ENCODE results near the gene MRPL20. TPM values are rescaled to one million over a fixed set of nuclear protein-coding genes. Genes with fewer than 3 reads are reported as not detected.
"Not testable (repeated sequence)": the region's sequence is repeated elsewhere in the genome, so short reads cannot be mapped to it uniquely, and the experiment has no call there.

The MRPL20 gene
- polyA plus RNA-seq, 1 experiment = 84.8 TPM

DNA sequence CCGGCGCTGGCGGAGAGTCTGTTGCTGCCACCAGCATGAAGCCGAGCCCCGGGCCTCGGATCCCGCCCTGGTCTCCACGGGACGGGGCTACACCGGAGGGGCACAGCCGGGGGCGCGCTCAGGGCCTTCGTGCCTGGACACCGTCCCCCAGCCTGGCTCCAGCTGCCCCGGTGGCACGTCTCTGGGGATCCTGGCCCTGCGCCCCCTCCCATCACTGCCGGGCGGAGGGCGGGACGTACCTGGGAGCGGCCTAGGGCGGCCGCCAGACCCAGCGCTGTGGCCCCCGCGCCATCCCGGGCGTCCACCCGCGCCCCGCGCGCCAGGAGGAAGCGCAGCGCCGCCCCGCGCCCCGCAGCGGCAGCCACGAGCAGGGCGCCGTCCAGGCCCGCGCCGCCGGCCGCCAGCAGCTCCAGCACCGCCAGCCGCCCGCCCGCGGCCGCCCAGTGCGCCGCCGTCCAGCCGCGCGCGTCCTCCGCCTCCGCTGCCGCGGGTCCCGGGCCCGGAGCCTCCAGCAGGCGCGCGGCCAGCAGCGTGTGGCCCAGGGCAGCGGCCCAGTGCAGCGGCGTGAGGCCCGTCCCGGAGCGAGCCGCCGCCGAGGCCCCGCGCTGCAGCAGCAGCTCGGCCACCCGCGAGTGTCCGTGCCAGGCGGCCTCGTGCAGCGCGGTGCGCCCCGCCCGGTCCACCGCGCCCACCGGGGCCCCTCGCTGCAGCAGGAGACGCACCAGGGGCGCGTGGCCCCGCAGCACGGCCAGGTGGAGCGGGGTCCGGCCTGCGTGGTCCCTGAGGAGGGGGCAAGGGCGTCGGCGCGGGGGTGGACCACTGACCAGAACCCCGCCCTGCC lies 12.9 kb upstream of the MRPL20 start:
- CTCF ChIA-PET = interaction anchor here (0.8 kb wide), 1 partner anchor 9 kb away, joined by 3 read pairs; no protein-coding TSS in a partner anchor
- no peaks in the 10 kb centered on the region for H3K27me3 ChIP-seq (ENCODE audit: control insufficient read depth, insufficient read depth, low read length)
- no peak for TF ChIP-seq CTCF (IDR thresholded peaks at IDR 0.05; ENCODE audit: insufficient read depth, low read depth, low read length)
- no peak overlapping the region for H3K4me3 ChIP-seq (ENCODE audit: low read depth, low read length)
- no peaks in the 10 kb centered on the region for H3K36me3 ChIP-seq (ENCODE audit: control insufficient read depth, insufficient read depth, low read length)
- DNase-seq (ENCODE audit: low read depth) = no peak
- POLR2A ChIA-PET = no interaction called here

- no peak for TF ChIP-seq CTCF (IDR thresholded peaks at IDR 0.05; ENCODE audit: insufficient read depth, low read depth, low read length)
- ChIA-PET CTCF (no interaction called here), POLR2A (no interaction called here)
- H3K27me3 ChIP-seq (ENCODE audit: control insufficient read depth, insufficient read depth, low read length) = no peaks in the 10 kb centered on the region
- DNase-seq (ENCODE audit: low read depth) = no peak
- H3K4me3 ChIP-seq (ENCODE audit: low read depth, low read length) = no peak overlapping the region
- no peaks in the 10 kb centered on the region for H3K36me3 ChIP-seq (ENCODE audit: control insufficient read depth, insufficient read depth, low read length)
Measured at GRCh38 chr1:1419363-1419812, 12.3 kb upstream of the MRPL20 start.

DNA sequence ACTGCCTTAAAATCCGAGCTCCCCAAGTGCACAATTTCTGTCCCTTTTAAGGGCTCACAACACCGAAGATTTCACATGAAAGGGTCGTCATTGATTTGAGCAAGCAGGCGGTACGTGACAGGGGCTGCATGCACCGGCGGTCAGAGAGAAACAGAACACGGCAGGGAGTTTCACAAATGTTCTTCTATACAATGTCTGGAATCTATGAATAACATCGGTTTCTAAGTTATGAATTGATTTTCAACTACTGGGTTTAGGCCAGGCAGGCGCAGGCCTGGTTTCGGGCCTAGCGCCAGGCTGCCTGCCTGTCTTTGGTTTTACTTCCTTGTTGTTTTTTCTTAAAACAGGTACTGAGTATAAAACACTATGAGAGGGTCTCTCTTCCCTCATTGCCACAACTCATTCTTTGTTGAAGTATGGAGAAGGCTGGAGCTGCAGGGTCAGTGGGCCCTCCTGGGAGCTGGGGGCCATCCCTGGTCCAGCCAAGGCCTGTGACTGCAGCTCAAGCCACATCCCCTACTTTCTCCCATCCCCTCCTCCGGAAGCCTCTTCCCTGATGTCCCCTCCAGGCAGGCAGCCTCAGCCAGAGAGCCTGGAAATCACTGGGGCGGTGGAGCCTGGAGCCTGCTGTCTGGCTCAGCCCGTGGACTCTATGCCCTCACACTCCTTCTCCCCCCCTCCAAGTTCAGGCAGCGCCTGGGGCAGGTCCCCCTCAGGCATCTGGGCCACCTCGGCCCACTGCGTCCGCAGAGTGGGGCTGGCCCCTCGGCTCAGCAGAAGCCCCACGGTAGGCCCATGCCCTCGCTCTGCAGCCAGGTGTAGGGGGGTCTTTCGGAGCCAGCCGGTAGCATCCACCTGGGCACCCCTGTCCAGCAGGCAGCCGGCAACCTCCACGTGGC lies 11.6 kb upstream of the MRPL20 start:
- no peaks in the 10 kb centered on the region for H3K36me3 ChIP-seq (ENCODE audit: control insufficient read depth, insufficient read depth, low read length)
- CTCF ChIA-PET = no interaction called here
- H3K27me3 ChIP-seq (ENCODE audit: control insufficient read depth, insufficient read depth, low read length) = no peaks in the 10 kb centered on the region
- DNase-seq (ENCODE audit: low read depth) = no peak
- no peak overlapping the region for H3K4me3 ChIP-seq (ENCODE audit: low read depth, low read length)
- TF ChIP-seq CTCF (IDR thresholded peaks at IDR 0.05; ENCODE audit: insufficient read depth, low read depth, low read length) = no peak
- POLR2A ChIA-PET = no interaction called here

- H3K27me3 ChIP-seq (ENCODE audit: control insufficient read depth, insufficient read depth, low read length); POLR2A ChIA-PET; H3K36me3 ChIP-seq (ENCODE audit: control insufficient read depth, insufficient read depth, low read length); DNase-seq (ENCODE audit: low read depth); H3K4me3 ChIP-seq (ENCODE audit: low read depth, low read length); CTCF ChIA-PET: not testable (repeated sequence)
Measured at GRCh38 chr1:1417825-1418463, 10.9 kb upstream of the MRPL20 start.

DNA sequence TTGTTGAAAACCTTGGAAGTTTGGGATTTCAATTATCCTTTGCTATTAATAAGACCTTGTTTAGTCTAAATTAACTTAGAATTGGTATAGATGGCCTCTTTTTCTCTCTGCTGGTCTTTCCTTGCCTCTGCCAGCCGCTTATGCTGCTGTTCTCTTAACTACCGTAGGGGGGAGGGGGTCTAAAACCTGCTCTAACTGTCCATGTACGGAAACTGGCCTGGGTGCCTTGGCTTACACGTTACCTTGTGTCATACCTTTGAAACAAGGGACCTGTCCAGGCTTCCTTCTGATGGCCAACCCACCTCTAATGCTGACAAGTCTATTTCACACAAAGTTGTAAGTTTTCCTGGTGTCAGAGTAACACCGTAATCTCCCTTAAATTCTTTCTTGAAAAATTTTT lies 10.3 kb upstream of the MRPL20 start:
- POLR2A ChIA-PET; H3K27me3 ChIP-seq (ENCODE audit: control insufficient read depth, insufficient read depth, low read length); H3K4me3 ChIP-seq (ENCODE audit: low read depth, low read length); DNase-seq (ENCODE audit: low read depth); CTCF ChIA-PET; H3K36me3 ChIP-seq (ENCODE audit: control insufficient read depth, insufficient read depth, low read length): not testable (repeated sequence)

DNA sequence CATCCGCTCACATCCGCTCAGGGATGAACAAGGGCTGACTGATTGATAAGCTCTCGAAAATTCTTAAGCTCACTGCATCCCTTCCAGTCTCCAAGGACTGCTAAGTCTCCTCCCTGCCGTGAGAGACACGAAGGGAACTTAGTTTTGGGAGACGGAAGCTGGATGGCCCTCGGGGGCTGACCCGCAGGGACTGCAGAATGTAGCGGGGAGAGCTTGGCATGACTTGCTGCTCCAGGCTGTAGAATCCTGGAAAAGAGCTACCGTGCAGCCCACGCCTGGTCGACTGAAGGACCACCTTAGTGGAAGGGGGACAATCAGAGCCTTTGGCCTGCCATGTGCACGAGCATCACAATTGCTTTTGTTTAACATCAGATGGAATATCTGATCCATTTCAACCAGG lies 8.7 kb upstream of the MRPL20 start:
- CTCF ChIA-PET = no interaction called here
- POLR2A ChIA-PET = no interaction called here
- Histone ChIP-seq H3K4me3 (ENCODE audit: low read depth, low read length) (no peak overlapping the region), H3K27me3 (ENCODE audit: control insufficient read depth, insufficient read depth, low read length) (no peaks in the 10 kb centered on the region), H3K36me3 (ENCODE audit: control insufficient read depth, insufficient read depth, low read length) (no peaks in the 10 kb centered on the region)
- no peak for TF ChIP-seq CTCF (IDR thresholded peaks at IDR 0.05; ENCODE audit: insufficient read depth, low read depth, low read length)
- DNase-seq (ENCODE audit: low read depth) = no peak

GRCh38 chr1:1412311-1412902 lies 5.3 kb upstream of the MRPL20 start:
- H3K36me3 ChIP-seq (ENCODE audit: control insufficient read depth, insufficient read depth, low read length); H3K4me3 ChIP-seq (ENCODE audit: low read depth, low read length); POLR2A ChIA-PET; DNase-seq (ENCODE audit: low read depth); H3K27me3 ChIP-seq (ENCODE audit: control insufficient read depth, insufficient read depth, low read length): not testable (repeated sequence)
- CTCF ChIA-PET = interaction anchor here (2.2 kb wide), 1 partner anchor 28 kb away, joined by 7 read pairs; no protein-coding TSS in a partner anchor

Measured in BJ (cell line).